Embryonic facial prominence (tissue), 1 donor: ENCODE measurements around the gene HSPA12A.
"Not testable (repeated sequence)": the region's sequence is repeated elsewhere in the genome, so short reads cannot be mapped to it uniquely, and the experiment has no call there.

ENCODE experiments used
- DNase-seq: peaks from one replicate; pipeline ENCODE4 v3.0.0-alpha.2; 2016; ENCODE audit errors: extremely low spot score

HSPA12A gene

DNA sequence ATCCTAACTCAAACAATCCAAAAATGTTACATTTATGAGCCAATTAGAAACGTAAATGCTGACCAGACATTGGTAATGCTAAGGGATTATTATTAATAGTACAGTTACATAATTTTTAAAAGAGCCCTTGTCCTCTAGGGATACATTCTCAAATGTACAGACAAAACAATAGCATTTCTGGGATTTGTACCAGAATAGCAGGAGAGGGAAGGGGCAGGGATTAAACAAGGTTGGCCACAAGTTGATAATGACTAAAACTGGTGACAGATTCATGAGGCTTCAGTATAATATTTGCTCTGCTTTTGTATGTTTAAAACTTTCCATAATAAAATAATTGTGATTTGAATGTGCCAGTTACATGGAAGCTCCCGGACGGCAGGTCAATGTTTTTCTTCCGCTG lies 27.0 kb downstream of the HSPA12A start:
- no peak for DNase-seq

GRCh38 chr10:116713846-116714245 lies 28.5 kb downstream of the HSPA12A start:
- DNase-seq, result no peak

GRCh38 chr10:116712989-116713543 lies 29.3 kb downstream of the HSPA12A start:
- DNase-seq, result no peak

DNA sequence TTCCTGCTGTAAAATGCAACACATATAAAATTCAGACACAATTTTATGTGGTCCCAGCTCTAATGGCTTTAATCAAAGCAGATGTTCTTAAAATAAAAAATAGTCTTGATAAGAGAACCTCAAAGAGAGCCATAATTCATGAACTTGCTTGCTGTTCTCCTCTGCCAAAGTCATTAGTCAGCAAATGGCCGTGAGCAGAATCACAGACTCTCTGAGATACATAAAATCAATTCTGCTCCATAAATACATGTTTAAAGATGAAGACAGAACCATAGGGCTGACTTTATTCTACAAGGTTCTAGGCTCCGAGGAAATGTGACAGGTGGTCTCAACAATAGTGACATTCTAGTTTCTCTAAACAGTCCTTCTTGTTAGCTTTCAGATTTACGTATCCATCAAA lies 29.8 kb downstream of the HSPA12A start:
- no peak for DNase-seq

DNA sequence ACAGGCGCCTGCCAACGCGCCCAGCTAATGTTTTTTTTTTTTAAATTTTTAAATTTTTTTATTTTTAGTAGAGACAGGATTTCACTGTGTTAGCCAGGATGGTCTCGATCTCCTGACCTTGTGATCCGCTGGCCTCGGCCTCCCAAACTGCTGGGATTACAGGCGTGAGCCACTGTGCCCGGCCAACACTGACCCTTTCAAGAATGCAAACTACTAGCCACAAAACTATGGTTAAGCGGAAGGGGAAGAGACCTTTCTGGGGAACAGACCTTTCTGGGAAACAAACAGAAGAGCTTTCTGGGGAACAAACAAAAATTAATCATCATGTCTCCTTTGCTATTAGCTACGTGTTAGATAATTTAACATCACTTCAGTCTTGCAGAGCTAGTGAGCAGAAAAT lies 30.6 kb downstream of the HSPA12A start:
- DNase-seq, result not testable (repeated sequence)

- no peak for DNase-seq
These were observed 32.3 kb downstream of the HSPA12A start for GRCh38 chr10:116710076-116710475.

GRCh38 chr10:116708877-116709276 lies 33.5 kb downstream of the HSPA12A start:
- no peak for DNase-seq

- no peak for DNase-seq
These were observed 34.0 kb downstream of the HSPA12A start for GRCh38 chr10:116708391-116708821.

- no peak for DNase-seq
These were observed 34.4 kb downstream of the HSPA12A start for GRCh38 chr10:116707981-116708380.

DNA sequence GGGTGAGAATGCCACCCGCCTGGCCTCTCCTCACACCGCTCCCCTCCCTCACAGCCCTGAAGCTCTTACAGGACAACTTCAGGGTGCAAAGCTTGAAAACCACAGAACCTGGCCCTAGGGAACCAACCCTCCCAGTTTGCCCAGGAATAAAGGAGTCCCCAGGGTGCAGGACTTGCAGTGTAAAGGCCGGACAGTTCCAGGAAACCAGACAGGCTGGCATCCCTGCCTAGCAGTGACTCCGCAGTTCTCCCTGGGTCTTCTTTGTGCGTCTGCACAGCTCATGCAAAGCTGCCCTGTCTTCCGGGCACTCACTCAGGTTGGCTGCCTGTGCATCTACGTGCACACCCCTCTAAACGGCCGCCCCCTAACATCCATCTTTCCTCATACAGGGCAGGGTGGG lies 36.1 kb downstream of the HSPA12A start:
- no peak for DNase-seq

DNA sequence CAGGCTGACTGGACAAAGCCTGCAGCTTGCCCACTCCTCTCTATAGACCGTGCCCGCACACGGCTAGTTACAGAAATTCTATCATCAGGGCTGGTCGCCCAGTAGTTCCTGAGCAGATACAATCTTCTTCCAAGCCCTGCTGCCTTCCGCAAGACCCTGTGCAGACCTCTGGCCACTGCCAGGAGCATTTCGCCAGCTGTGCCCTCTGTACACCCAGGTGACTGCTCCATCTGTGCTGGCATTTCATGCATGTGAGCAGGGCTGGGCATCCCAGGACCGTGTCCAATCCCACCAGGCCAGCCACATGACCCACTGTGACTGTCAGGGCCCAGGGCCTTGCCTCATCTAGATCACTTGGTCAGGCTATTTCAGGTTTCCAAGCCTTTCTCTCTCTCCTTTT lies 36.9 kb downstream of the HSPA12A start:
- no peak for DNase-seq

DNA sequence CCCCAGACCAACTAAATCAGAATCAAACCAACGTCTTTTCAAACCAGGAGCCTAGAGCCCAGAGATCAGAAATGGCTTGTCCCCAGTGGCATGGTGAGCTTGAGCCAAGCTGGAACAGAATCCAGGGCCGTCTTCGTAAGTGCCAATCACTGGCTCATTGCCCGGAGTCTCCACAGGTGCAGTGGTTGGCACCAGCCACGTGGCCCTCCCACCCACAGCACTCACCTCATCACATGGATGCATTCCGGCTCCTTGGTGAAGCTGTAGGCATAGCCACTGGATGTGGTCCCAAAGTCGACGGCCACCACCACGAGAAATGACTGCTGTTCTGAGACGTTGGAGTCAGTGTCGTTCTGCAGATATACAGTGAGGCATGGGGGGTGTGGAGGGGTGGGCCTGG lies 37.4 kb downstream of the HSPA12A start:
- DNase-seq, result no peak

DNA sequence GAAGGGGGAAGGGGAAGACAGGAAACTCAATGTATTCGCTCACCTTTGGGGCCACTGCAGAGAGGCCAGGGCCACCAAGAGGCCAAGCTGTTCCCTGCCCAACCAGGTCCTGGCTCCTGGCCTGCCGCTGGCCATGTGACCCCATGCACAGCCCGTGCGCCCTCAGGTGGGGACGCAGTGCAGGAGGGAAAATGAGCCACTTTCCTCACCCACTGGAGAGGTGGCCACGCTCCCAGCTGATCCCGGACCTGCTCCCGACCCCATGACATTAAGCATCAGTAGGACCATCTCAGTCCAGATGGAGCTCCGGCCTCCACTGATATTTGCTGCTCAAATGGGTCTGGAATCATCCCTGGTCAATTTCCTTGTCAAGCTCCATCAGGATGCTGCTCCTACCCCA lies 40.2 kb downstream of the HSPA12A start:
- DNase-seq, result no peak

GRCh38 chr10:116699471-116700150 lies 42.8 kb downstream of the HSPA12A start:
- DNase-seq, result no peak

- DNase-seq, result no peak
These were observed 43.3 kb downstream of the HSPA12A start for GRCh38 chr10:116699049-116699448.

DNA sequence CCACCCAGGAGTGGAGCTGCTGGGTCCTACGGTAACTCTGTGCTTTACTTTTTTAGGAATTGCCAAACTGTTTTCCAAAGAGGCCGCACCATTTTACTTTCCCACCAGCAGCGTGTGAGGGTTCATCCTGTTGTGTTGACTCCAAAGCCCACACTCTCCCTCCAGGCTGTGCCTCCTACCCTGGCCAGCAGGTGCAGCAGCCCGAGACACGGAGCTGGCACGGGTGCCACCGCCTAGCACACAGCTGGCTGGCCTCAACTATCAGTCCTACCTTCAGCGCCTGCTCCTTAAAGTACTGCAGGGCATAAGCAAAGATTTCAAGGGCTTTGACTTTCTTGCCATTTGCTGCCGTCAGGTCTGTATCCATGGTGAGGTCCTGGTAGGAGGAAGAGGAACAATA lies 44.0 kb downstream of the HSPA12A start:
- no peak for DNase-seq

DNA sequence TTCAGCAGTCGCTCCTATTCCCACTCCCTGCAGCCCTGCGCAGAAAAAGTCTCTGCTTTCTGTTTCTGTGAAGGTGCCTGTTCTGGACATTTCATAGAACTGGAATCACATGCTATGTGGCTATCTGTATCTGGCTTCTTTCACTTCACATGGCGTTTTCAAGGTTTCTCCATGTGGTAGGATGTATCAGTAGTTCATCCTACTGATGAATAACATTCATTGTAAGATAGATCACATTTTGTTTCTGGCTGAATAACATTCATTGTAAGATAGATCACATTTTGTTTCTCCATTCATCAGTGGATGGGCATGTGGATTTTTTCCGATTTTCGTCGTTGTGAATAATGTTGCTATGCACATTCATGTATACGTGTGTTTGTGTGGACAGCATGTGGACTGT lies 44.5 kb downstream of the HSPA12A start:
- no peak for DNase-seq

DNA sequence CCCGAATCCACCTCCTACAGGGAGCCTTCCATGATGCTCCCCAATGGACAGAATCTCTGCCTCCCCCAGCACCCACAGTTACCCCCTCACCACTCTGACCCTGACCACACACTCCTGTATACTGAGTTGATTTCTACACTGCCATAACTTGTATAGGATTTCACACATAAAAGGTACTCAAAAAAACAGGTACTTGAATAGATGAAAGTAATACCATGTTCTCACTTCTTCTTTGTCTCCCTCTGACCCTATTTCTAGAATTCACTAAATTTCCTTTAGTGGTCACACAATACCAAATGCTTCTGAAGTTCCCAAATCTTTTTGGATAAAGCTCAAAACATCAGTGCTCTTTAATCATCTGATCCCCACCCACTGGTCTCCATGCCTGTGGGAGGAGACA lies 45.4 kb downstream of the HSPA12A start:
- no peak for DNase-seq

GRCh38 chr10:116694927-116695268 lies 47.5 kb downstream of the HSPA12A start:
- no peak for DNase-seq

GRCh38 chr10:116694243-116694926 lies 48.0 kb downstream of the HSPA12A start:
- DNase-seq, result no peak

- DNase-seq, result no peak
These were observed 50.1 kb downstream of the HSPA12A start for GRCh38 chr10:116692225-116692624.

DNA sequence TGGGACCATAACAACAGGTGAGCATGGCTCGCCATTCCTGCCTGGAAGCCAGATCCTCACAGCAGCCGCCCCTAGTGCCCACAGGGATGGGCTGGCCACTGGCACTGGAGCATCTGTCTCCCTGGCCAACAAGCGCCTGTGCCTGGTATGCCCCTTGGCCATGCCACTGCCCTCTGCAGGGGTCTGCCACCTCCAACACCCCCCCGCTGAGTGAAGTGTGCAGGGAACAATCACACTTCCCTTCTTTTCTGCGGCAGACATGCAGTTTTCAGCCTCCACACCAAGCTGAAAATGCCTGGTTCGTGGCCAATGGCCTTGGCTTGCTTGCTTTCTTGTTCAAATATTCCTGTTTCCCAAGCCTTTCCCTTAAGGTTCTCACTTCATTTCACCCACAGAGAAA lies 50.7 kb downstream of the HSPA12A start:
- DNase-seq, result no peak
